GM19239 (cell line): ENCODE measurements around the gene SUSD6.
"Not testable (repeated sequence)": the region's sequence is repeated elsewhere in the genome, so short reads cannot be mapped to it uniquely, and the experiment has no call there.

Experiments
- DNase-seq: peaks from one replicate; pipeline ENCODE4 v3.0.0; 2011; ENCODE audit warnings: low spot score; ENCODE audit not compliant: insufficient read length
- FAIRE-seq: peaks from 2 replicates; lab custom pipeline; 2011; peaks lifted over from hg19 to GRCh38; lab: Jason Lieb, UNC

SUSD6 gene

DNA sequence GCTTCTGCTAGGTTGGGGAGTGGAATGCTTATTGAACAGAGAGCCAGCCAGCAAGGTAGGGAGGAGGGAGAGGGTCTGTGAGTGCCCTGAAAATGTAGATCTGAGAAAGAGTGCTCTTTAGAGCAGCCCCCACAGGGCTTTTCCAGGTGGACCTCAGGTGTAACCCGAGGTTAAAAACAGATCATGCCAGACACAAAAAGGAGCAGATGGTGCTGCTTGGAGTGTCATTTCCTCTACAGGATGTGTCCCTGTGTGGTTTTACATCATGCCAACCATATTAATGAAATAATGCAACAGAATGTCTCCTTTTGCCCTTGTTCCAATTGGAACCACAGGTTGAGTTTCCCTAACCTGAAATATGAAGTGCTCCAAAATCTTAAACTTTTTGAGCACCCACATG lies 6.4 kb downstream of the SUSD6 start:
- FAIRE-seq (peak; percentile 83), DNase-seq (no peak)

- no peak for DNase-seq
- peak; percentile 79 for FAIRE-seq
Measured at GRCh38 chr14:69619012-69619411, 7.6 kb downstream of the SUSD6 start.

- DNase-seq = no peak
- peak; percentile 94 for FAIRE-seq
Measured at GRCh38 chr14:69620211-69620611, 8.8 kb downstream of the SUSD6 start.

DNA sequence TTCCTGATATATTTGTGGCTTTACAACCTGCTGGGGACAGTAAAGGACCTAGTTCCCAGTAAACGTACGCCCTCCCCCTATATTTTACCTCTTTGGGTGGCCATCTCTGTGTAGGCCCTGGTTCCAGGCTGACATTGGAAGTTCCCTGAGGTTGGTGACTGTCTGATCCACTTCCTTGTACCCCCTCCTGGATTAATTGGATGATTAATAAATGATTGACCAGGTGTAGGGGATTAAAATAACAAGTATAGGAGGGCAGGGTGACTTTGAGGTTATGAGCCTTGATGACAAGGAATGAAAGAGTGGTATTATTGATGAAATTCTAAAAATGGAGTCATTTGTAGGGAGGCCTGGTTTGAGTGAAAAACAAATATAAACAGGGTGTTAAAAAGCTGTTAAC lies 9.6 kb downstream of the SUSD6 start:
- FAIRE-seq (no peak), DNase-seq (no peak)

DNA sequence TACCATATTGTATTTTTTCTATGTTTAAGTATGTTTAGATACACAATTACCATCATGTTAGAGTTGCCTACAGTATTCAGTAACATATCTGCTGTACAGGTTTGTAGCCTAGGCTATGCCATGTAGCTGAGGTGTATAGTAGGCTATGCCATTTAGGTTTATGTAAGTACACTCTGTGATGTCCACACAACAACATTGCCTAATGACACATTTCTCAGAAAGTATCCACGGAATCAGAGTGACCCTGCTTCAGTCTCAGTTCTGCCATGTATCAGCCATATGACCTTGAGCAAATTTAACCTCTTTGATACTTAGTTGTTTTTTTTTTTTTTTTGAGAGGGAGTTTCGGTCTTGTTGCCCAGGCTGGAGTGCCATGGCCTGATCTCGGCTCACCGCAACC lies 12.7 kb downstream of the SUSD6 start:
- DNase-seq (no peak), FAIRE-seq (peak; percentile 44)

DNA sequence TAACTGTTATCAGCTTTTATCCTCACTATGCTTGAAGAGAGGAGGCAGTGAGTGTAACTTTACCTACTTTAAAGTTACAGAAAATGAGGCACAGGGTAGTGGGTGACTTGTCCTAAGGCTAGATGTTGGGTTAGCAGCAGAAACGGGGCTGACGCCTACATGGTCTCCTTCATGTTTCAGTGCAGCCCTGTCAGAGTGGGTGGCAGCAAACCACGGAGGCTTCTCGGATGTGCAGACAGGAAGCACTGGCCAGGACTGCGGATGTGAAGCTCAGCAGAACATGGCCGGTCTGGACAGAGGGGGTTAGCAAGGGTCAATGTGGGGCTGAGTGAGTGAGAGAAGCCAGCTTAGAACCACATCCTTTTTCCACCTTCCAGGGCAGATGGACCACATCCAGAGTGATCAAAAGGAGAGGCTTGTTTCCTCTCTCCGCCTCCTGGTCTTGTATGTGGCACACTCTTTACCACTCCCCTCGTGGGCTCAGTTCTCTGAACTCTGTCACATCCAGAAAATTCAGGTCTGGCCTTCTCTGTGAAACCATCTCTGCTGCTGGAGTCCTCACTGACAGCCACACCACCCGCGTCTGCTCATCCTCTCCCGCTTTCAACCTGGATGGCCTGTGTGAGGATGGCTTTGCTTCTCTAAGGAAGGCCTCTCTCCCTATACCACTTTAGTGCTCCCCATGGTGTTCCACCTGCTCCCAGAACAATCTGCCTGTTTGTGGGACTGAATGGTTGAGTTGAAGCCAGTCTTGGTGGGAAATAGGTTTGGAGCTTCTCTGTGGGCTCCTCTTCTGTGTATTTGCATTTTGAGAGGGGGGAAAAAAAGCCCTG lies 14.1 kb downstream of the SUSD6 start:
- FAIRE-seq (peak; percentile 97), DNase-seq (no peak)

GRCh38 chr14:69626132-69626500 lies 14.7 kb downstream of the SUSD6 start:
- FAIRE-seq (no peak), DNase-seq (no peak)

DNA sequence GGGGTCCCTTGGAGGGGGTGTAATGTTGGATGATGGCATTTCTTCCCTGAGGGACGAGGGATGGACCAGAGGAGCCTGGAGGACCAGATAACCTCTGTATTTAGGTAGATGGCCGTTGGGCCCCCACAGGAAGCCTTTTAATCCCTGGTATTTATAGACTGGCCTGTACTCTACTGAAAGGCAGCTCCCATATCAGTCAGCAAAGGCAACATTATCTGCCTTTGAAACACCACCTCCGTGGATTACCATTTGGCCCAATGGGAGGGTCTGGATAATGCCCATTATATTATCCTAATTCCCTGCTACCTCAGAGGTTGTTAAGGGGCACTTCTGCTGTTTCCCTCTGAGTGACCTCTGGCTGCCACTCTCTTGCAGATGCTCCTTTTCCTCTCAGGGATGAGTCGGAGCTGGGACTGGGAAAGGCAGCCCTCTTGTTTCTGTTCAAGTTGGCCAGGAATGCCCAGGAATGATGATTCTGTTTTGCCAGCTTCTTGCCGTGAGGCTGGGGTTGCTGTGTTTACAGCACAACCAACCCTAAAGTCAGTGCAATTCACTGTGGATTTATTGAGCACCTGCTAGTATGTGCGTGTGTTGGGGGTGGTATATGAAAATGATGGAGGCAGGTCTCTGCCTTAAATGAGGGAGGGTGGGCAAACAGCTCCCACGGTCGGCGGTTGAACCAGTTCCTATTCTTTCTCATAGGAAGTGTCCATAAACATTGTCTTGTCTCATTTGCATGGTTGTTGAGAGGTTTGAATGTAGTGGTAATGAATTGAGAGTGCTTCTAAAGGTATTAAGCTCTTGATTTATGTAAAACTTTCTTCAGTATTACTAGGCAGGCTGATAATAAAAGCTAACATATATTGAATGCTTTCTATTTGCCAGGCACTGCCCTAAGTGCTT lies 18.1 kb downstream of the SUSD6 start:
- DNase-seq (no peak), FAIRE-seq (peak; percentile 55)

- no peak for DNase-seq
- FAIRE-seq = no peak
Measured at GRCh38 chr14:69630360-69630759, 19.0 kb downstream of the SUSD6 start.

DNA sequence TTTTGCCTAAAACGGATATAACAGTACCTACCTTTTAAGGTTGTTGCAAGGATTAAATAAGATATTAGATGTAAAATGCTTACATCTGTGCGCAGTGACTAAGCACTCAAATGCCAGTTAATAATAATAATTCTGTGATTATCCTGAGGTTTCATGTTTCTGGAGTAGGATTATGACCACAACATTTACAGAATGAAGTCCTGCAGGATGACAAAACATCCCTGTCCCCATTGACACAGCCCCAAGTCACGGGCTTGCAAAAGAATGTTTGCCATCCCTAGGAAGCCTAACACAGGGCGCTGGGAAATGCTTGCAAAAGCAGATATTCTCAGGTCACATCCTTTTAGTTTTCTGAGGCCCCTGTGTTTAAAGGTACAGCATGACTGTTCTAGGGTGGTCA lies 20.1 kb downstream of the SUSD6 start:
- no peak for FAIRE-seq
- DNase-seq = no peak

GRCh38 chr14:69632164-69632563 lies 20.8 kb downstream of the SUSD6 start:
- FAIRE-seq = no peak
- DNase-seq = no peak

GRCh38 chr14:69632593-69633151 lies 21.3 kb downstream of the SUSD6 start:
- DNase-seq = no peak
- FAIRE-seq = no peak

GRCh38 chr14:69633238-69633637 lies 21.8 kb downstream of the SUSD6 start:
- FAIRE-seq (no peak), DNase-seq (no peak)

DNA sequence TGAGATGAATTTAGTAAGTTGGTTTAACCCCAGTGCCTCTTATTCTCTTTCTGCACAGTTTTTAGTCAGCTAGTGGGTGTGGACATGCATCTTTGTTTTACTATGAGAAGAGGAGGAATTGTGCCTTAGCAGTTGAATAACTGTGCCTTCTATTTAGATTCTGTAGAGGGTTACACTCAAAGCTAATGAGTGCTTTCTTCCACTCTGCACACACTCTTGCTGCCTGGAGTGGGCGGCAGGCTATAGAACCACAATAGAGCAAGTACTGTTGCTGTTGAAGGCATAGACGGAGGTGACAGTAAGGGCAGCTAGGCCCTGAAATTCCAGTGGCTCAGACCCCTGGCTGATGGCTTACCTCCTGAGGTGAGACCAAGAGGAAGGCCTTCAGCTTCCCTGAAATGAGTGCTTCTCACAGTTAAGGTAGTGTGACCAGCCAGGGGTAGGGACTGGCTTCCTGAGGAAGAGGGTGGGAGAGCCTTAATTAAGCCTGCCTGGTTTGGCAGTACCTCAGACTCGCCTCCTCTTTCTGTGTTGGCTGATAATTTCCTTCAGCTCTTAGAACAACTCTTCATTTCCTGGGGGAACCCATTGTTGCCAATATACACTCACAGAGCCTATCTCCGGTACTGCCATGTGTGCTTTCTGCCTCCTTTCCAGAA lies 24.7 kb downstream of the SUSD6 start:
- FAIRE-seq = peak; percentile 82
- no peak for DNase-seq

- no peak for FAIRE-seq
- DNase-seq = no peak
Measured at GRCh38 chr14:69636718-69637480, 25.5 kb downstream of the SUSD6 start.

GRCh38 chr14:69637503-69638031 lies 26.2 kb downstream of the SUSD6 start:
- no peak for FAIRE-seq

DNA sequence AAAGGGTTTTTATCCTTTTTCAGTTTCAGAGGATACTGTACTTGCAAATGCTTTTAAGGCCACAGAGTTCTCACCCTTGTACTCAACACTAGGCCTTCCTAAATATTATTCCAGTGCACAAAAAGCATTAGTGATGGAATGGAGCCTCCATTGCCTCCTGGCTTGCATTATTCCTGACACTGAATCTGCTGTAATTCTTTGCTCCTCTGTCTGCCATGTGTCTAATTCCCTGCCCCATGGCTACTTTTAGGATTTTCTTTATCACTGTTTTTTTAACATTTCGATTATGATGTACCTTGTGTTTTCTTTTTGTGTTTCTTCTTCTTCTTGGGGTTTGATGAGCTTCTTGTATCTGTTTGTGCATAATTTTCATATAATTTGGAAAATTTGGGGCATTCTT lies 29.5 kb downstream of the SUSD6 start:
- no peak for DNase-seq
- FAIRE-seq = peak; percentile 35

More at GRCh38 chr14:69637503-69638031, 26.2 kb downstream of the SUSD6 start:
- DNase-seq = no peak

DNA sequence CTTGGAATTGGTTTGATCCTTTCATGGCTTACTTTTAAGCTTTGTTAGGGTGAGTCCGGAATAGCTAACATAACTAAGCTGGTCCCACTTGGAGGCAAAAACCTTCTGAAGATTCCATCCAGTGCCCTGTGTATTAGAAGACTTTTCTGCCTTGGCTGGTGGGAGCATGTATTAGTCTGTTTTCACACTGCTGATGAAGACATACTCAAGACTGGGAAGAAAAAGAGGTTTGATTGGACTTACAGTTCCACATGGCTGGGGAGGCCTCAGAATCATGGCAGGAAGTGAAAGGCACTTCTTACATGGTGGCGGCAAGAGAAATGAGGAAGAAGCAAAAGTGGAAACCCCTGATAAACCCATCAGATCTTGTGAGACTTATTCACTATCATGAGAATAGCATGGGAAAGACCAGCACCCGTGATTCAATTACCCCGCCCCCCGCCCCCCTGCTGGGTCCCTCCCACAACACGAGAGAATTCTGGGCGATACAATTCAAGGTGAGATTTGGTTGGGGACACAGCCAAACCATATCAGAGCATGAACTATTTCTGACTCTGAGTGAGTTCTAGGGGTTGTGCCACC lies 30.9 kb downstream of the SUSD6 start:
- FAIRE-seq = peak; percentile 14
- DNase-seq = not testable (repeated sequence)
